Right cardiac atrium (tissue), 5 donors: ENCODE data around the gene TLR2. TPM values are rescaled to one million over a fixed set of nuclear protein-coding genes. Genes with fewer than 3 reads are reported as not detected.

Source experiments
- polyA plus RNA-seq: library from polyadenylated mRNA; stranded (reverse); fragments of 200-250 nt; gene quantifications from one replicate; pipeline ENCODE4 v1.2.3, GENCODE V29; 2013
- total RNA-seq, 4 donors: library from RNA; stranded (reverse); fragmentation: NEBNext Ultra II Directional; extraction: Animal tissue kit (Norgen Biotek cat#: 25700); gene quantifications; one replicate each; pipeline ENCODE4 v1.2.1, GENCODE V29; 2021
- donor health status: healthy with polysubstance abuse.
- donor health status: DM: no; HTN: yes; CAD: no.
- donor health status: DM: no; HTN: no; CAD: no.
- donor health status: DM: no; HTN: yes; CAD: no; lungs with severe emphysema.
- donor health status: DM: yes; HTN: yes; CAD: no.

The TLR2 gene
- total and polyA plus RNA-seq, 5 donors, result 2.0 to 15.1 (median 9.7) TPM

Other genes with a start within 250 kb of the TLR2 start
- 10 to 100 TPM in 3 of 4 donors, 1 to 10 TPM in 1; 9.0 to 13.3 (median 11.3) TPM for gene TMEM131L, start 217.9 kb upstream of the TLR2 start, total RNA-seq
- 4.6 TPM for gene TMEM131L, start 217.9 kb upstream of the TLR2 start, polyA plus RNA-seq
- 10 to 100 TPM in 2 of 4 donors, 1 to 10 TPM in 2; 3.3 to 10.6 (median 9.5) TPM for gene RNF175, start 75.7 kb downstream of the TLR2 start, total RNA-seq
- 9.1 TPM for gene RNF175, start 75.7 kb downstream of the TLR2 start, polyA plus RNA-seq
- 1 to 10 TPM in 1 of 4 donors, under 1 TPM in 2, not detected in 1; 0.54 to 3.3 (median 0.76) TPM for gene SFRP2, start 104.8 kb downstream of the TLR2 start, total RNA-seq
- 1.5 TPM for gene SFRP2, start 104.8 kb downstream of the TLR2 start, polyA plus RNA-seq